ENCODE results near the gene CXCL12.

CXCL12 gene

DNA sequence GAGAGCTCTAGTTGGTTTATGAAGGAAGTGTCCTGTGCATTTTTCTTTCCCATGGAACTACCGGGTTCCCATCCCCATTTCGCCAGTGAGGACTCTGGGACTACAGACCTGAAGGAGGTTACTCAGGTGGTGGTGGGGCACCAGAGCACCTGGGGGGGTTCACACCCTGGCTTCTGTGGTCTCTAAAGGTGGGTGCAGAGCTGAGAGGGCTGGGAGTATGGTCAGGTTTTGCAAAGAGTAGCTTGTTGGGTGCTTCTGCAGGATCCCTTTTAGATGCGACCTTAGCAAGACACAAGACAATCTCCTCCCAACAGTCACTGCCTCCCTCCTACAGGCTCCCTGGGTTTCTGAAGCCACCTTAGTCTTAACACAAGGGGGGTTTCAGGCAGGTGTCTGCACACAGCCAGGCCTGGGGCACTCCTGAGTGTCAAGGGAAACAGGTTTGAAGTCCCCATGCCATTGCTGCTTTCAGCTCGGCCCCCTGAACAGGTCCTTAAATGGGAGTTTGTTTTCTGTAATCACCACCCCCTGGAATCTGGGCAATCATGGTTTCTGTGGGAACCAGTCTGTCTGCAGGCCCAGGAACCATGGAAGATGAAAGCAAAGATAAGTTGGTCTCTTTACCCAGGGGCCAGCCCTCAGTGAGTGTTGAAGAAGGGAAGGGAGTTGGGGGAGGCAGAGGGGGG lies 9.9 kb upstream of the CXCL12 start:
- ATAC-seq: no peak
- H3K9me3 Mint-ChIP-seq: no peaks in the 10 kb centered on the region
- no peaks in the 10 kb centered on the region for H3K4me1 Mint-ChIP-seq
- no peak overlapping the region for H3K27ac Mint-ChIP-seq
- no peak for DNase-seq
- H3K4me3 Mint-ChIP-seq: no peak overlapping the region
- H3K27me3 Mint-ChIP-seq: peaks cover 15% of the 10 kb centered on the region
- H3K36me3 Mint-ChIP-seq (ENCODE audit: low read depth): no peaks in the 10 kb centered on the region

DNA sequence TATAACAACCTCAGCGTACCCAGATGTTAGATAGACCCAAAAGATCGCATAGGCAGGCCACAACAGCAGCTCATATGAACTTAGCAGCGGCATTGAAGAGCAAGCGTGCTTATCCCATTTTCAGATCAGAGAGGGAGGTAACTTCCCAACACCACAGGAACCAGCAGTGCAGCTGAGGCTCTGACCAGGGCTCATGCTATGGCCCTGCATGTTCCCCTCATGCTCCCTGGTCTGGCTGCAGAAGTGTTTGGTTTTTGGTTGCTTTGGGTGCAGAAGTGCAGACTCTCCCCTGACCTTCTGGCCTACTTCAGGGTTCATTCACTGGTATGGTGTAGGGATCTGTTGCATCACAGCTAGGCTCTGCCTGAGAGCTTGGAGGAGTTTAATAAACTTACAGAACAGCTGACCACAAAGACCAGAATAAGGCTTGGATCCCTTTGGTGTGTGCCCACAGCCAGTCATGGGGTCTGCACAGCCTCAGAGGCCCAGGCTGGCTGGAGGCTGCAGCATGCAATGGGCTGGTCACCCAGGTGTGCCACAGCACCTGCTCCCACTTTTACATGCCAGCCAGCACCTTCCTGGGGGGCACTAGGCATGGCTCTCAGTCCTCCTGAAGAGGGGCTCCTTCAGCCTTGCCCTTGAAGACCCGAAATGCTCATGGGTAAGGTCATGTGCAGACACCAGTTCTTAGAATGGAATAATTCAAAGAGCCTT lies 9.1 kb upstream of the CXCL12 start:
- H3K27ac Mint-ChIP-seq: no peak overlapping the region
- H3K4me3 Mint-ChIP-seq: no peak overlapping the region
- H3K36me3 Mint-ChIP-seq (ENCODE audit: low read depth): no peaks in the 10 kb centered on the region
- DNase-seq (no peak), ATAC-seq (no peak)
- H3K9me3 Mint-ChIP-seq: no peaks in the 10 kb centered on the region
- H3K27me3 Mint-ChIP-seq: peaks cover 18% of the 10 kb centered on the region
- no peaks in the 10 kb centered on the region for H3K4me1 Mint-ChIP-seq

DNA sequence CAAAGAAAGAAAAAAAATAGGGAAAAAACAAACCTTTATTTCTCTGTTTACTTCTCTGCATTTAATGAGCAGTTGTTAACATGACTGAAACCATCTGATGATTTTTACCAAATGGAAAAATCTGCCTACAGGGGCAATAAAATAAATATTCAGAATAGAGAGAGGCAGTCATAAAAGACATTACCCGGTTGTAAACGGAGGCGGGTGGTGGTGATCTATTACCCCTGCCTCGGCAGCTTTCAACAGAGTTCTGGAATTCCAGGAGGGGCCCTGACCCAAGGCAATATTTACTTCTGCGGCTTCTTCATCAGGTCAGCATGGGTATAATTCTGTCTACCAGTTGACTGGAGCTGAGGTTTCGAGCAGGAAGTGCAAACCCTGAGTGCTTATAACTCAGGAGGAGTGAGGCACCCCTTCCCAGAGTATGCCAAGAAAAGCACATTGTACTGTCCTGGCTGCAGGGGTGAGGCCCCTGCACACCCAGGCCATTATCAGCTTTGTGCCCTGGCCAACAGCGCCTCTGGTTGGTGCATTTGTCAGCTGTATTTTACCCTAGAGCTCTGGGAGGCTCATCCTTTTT lies 8.2 kb upstream of the CXCL12 start:
- Mint-ChIP-seq H3K36me3 (ENCODE audit: low read depth) (no peaks in the 10 kb centered on the region), H3K4me1 (no peaks in the 10 kb centered on the region), H3K27me3 (peaks cover 24% of the 10 kb centered on the region), H3K9me3 (no peaks in the 10 kb centered on the region), H3K27ac (no peak overlapping the region), H3K4me3 (no peak overlapping the region)
- no peak for DNase-seq
- ATAC-seq: no peak

DNA sequence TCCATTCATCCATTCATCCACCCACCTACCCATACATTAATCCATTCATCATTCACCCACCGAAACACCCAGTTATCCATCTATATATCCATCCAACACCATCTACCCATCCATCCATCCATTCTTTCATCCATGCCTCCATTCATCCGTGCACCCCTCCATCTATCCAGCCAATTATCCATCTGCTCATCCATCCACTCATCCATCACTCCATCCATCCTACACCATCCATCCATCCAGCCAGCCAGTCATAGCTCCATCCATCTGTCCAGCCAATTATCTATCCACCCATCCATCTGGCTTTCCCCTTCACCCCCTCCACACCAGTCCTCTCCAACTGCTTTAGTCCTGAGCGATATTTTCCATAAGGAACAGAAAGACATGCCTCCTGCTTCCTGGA lies 7.5 kb upstream of the CXCL12 start:
- Mint-ChIP-seq H3K4me3 (no peak overlapping the region), H3K27me3 (peaks cover 30% of the 10 kb centered on the region), H3K9me3 (no peaks in the 10 kb centered on the region), H3K36me3 (ENCODE audit: low read depth) (no peaks in the 10 kb centered on the region), H3K4me1 (no peaks in the 10 kb centered on the region), H3K27ac (no peak overlapping the region)
- no peak for DNase-seq
- no peak for ATAC-seq

DNA sequence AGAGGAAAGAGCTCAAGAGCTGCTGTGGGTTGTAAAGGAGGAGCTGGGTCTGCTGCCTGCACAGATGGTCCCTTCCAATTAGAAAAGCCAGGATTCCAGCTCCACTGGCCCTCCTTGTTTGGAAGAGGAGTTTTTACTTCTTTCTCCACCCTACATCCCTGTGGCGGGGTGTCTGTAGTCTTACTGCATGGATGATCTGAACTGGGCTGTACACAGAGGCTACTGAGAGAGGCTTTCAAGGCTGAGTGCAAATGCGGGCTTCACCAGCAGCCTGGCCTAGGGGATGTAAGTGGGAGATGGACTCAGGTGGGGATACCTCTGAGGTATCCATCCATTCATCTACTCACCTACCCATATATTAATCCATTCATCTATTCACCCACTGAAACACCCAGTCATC lies 7.1 kb upstream of the CXCL12 start:
- no peaks in the 10 kb centered on the region for H3K9me3 Mint-ChIP-seq
- no peaks in the 10 kb centered on the region for H3K36me3 Mint-ChIP-seq (ENCODE audit: low read depth)
- no peak overlapping the region for H3K27ac Mint-ChIP-seq
- peaks cover 31% of the 10 kb centered on the region for H3K27me3 Mint-ChIP-seq
- no peak for DNase-seq
- H3K4me1 Mint-ChIP-seq: no peaks in the 10 kb centered on the region
- no peak for ATAC-seq
- H3K4me3 Mint-ChIP-seq: no peak overlapping the region

DNA sequence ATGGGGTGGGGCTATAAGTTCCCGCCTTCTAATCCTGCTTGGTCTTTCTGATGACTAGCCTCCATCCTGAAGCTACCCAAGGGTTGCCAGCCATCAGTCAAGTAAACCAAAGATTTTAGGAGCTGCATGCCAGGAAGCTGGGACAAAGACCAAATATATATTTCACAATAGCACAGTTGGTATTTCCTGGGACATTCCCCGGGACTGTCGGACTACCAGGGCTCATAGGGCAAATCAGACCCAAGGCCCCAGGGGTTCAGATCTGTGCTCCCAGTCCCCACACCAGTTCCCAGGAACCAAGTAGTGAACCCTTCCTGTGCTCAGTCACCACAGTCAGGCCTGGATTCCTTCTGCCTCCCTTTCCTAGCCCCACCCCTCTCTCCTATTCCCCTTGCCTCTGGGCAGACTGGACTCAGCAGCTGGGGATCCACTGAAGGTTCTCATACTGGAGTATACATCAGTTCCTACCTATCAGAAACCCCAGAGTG lies 5.7 kb upstream of the CXCL12 start:
- no peak for DNase-seq
- Mint-ChIP-seq H3K4me3 (no peak overlapping the region), H3K36me3 (ENCODE audit: low read depth) (no peaks in the 10 kb centered on the region), H3K9me3 (no peaks in the 10 kb centered on the region), H3K27me3 (peaks cover 36% of the 10 kb centered on the region), H3K4me1 (peaks cover 2% of the 10 kb centered on the region), H3K27ac (no peak overlapping the region)
- ATAC-seq: no peak

DNA sequence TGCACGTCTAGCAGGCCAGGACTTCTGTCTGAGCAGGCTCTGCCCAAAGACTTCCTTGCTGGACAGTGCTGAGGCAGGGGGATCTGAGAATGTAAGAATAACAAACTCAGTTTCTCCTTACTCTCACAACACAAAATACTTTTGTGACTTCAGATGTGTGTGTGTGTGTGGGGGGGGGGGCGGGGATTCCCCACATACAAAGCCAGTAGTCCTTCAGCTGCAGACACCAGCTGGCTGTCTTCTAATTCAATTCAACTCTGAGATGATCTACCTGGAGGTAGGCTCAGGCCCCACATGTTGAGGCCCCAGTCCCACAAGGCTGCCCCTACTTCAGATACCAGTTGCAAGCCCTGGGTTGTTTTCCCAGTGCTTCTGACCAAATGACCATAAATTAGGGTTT lies 4.7 kb upstream of the CXCL12 start:
- no peak for DNase-seq

DNA sequence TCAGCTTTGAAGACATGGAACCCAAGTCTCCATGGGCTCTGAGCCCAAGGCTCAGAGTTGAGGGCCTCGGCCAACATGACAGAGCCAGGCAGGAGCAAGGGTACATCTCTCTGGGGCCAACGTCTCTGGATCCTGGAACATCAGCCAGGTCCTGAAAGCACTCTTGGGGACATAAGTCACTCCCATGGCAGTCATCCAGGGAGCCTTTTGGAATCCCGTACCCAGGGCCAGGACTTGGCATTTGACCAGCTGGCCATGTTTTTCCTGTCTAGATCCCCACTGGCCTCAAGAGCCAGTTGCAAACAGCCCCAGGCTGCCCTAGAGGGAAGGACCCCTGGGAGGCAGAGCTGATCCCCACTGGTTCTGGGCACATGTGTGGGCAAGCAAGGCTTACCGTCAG lies 4.3 kb upstream of the CXCL12 start:
- H3K9me3 Mint-ChIP-seq: no peaks in the 10 kb centered on the region
- peaks cover 2% of the 10 kb centered on the region for H3K4me1 Mint-ChIP-seq
- no peaks in the 10 kb centered on the region for H3K36me3 Mint-ChIP-seq (ENCODE audit: low read depth)
- H3K4me3 Mint-ChIP-seq: no peak overlapping the region
- no peak overlapping the region for H3K27ac Mint-ChIP-seq
- peaks cover 40% of the 10 kb centered on the region for H3K27me3 Mint-ChIP-seq
- no peak for ATAC-seq
- no peak for DNase-seq

More for the DNA sequence above, 4.7 kb upstream of the CXCL12 start:
- H3K36me3 Mint-ChIP-seq (ENCODE audit: low read depth): no peaks in the 10 kb centered on the region
- H3K4me3 Mint-ChIP-seq: no peak overlapping the region
- H3K27ac Mint-ChIP-seq: no peak overlapping the region
- H3K4me1 Mint-ChIP-seq: peaks cover 2% of the 10 kb centered on the region
- no peak for ATAC-seq
- no peaks in the 10 kb centered on the region for H3K9me3 Mint-ChIP-seq
- peaks cover 40% of the 10 kb centered on the region for H3K27me3 Mint-ChIP-seq

DNA sequence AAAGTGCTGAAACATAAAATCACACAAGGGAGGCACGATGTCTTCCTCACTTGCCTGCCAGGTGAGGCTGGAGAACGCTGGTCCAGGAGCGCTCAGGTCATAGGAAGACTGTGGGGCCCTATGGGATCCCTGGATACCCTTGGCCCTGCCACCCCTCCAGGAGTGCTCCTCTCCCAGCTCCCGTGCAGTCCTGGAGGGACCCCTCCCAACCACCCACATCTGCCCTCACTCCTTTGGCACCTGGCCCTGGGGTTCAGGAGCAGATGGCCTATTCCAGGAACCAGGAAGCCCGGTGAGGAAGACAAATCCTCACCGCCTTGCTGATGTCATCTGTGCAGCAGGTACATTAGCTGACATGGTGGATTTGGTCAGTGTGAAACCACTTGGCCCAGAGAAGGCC lies 3.7 kb upstream of the CXCL12 start:
- Mint-ChIP-seq H3K4me3 (no peak overlapping the region), H3K4me1 (peaks cover 2% of the 10 kb centered on the region), H3K36me3 (ENCODE audit: low read depth) (no peaks in the 10 kb centered on the region), H3K27ac (no peak overlapping the region), H3K9me3 (no peaks in the 10 kb centered on the region), H3K27me3 (peaks cover 43% of the 10 kb centered on the region)
- ATAC-seq (no peak), DNase-seq (no peak)

DNA sequence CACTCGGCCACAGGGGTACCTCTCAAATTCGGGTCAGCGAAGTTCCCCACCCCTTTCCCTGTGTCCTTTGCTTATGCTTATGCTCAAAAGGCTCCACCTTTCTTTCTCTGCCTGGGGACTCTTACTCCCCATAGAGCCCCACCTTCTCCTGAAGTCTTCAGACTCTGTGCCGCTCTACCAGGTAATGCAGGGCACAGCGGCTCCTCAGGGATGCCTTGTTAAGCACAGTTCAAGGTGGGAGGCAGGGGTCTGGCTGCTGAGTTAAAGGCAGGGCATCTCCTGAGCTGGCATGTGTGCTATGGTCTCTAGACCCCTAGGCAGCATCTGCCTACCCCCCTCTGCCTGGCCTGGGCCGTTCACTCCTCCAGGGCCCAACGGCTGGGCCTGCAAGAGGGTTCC lies 3.0 kb upstream of the CXCL12 start:
- Mint-ChIP-seq H3K27ac (no peak overlapping the region), H3K36me3 (ENCODE audit: low read depth) (no peaks in the 10 kb centered on the region), H3K4me1 (peaks cover 2% of the 10 kb centered on the region), H3K27me3 (peaks cover 48% of the 10 kb centered on the region), H3K4me3 (no peak overlapping the region), H3K9me3 (no peaks in the 10 kb centered on the region)
- no peak for ATAC-seq
- no peak for DNase-seq

DNA sequence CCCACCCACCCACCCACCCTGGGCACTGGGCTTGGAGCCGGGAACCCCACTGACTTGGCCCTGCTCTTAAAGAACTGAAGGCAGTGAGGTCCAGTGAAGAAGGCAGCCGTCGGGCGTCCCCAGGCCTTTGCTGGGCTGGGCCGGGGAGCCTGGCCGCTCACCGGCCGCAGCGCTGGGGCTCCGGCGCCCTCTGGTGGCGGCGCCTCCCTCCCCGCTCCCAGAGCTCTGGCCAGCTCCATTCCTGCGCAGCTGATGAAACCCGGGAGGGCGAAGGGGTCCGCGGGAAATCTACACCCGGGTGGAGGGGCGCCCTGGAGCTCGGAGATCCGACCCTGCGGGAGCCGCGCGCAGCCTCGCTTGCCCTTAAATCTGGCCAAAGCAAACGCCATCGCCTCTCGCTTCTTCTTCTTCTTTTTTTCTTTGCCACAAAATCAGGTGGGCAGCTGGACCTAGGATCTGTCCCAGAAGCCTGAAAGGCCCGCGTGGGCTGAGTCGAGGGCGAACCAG lies 1.7 kb upstream of the CXCL12 start:
- H3K4me1 Mint-ChIP-seq: peaks cover 2% of the 10 kb centered on the region
- peaks cover 45% of the 10 kb centered on the region for H3K27me3 Mint-ChIP-seq
- no peaks in the 10 kb centered on the region for H3K36me3 Mint-ChIP-seq (ENCODE audit: low read depth)
- H3K27ac Mint-ChIP-seq: no peak overlapping the region
- no peak overlapping the region for H3K4me3 Mint-ChIP-seq
- DNase-seq: peak; percentile 52
- ATAC-seq: no peak
- H3K9me3 Mint-ChIP-seq: no peaks in the 10 kb centered on the region

DNA sequence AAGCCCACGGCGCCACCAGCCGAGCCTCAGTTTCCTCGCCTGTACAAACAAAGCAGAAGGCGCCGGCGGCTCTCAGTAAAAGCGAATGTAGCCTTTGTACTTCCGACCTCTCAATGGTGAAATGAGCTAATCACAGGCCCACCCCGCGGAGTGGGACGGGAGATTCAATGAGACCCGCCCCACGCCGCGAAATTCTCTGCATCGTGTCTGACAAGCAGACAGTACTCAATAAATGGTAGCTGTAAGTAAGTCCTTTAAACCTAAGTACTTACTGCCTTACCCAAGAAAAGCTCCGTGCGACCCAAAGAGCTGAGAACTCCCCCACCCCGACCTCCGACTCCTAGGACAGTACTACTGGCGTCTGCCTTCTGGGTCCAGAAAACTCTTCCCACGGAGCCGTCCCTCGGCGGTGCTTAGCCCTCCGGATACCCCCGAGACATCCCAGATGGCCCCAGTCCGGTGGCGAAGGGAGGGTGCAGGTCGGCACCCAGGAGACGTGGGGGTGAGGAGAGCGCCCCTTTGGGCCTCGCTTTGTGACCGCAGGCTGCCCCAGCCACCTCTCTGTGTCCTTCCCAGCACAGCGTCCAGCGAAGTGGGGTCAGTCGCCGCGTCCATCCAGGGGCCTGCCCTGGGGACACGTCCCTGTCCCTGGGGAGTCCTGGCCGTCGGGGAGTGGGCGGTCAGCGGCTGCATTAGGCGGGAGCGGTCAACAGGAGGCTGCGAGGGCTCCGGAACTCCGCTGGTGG lies 972 bp upstream of the CXCL12 start:
- ATAC-seq (no peak), DNase-seq (no peak)
- peak overlapping the region; percentile 32 for H3K4me3 Mint-ChIP-seq
- H3K27ac Mint-ChIP-seq: no peak overlapping the region
- no peaks in the 10 kb centered on the region for H3K9me3 Mint-ChIP-seq
- no peaks in the 10 kb centered on the region for H3K36me3 Mint-ChIP-seq (ENCODE audit: low read depth)
- peaks cover 2% of the 10 kb centered on the region for H3K4me1 Mint-ChIP-seq
- H3K27me3 Mint-ChIP-seq: peaks cover 45% of the 10 kb centered on the region

DNA sequence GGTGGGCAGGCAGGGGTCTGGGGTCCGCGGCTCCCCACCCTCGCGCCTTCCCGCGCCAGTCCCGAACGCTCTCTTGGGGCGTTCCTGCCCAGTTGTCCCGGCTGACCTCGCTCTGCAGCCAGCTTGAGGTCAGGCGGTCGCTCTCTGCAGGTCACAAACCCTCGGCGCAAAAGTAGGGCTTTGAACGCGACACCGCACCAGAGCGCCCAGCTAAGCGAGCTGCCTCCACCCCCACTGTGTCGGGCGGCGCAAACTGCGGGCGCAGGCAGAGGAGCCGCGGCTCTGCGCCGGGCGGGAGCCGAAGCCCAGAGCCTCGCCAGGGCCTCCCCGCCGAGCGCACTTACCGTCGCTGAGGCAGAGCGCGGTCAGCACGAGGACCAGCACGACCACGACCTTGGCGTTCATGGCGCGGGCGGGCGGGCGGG lies 284 bp downstream of the CXCL12 start:
- H3K27ac Mint-ChIP-seq: no peak overlapping the region
- H3K4me3 Mint-ChIP-seq: no peak overlapping the region
- peaks cover 45% of the 10 kb centered on the region for H3K27me3 Mint-ChIP-seq
- H3K9me3 Mint-ChIP-seq: no peaks in the 10 kb centered on the region
- no peak for DNase-seq
- no peaks in the 10 kb centered on the region for H3K36me3 Mint-ChIP-seq (ENCODE audit: low read depth)
- H3K4me1 Mint-ChIP-seq: peaks cover 2% of the 10 kb centered on the region
- ATAC-seq: no peak

DNA sequence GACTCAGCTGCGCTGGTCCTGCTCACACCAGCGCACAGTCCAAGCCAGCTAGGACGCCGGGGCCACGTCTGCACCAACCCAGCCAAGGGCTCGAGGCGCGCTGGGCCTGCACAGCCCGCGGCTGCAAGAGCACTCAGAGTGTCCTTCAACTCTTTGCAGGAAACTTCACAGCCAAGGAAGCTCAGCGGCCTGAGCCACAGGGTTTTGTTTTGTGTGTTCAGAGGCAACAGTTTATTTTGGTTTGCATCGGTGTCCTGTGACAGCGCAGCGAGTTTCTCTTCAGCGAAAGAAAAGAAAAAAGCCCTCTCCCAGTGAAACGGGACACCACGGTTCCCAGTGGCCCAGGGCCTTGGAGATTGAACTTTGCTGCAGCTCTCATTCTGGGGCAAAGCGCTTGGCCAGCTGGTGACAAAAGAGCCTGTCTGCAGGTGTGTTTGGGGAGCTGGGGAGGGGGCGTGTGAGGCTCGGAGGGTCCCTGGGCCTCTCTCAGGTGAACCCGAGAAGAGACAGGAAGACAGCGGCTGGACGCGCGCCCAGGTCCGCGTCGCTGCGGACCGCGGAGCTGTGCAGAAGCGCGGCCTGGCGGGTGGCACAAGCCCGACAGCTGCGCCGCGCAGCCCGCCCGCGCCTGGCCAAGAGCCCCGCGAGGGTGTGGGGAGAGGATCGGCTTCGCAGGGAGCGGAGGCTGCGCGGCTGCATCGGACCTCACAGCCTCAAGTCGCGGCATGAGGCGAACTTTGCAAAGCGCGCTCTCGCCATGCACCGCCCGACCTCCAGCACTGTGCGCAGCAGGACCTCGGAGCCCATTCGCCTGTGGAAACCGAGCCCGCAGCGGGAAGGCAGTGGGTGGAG lies 922 bp downstream of the CXCL12 start:
- H3K4me1 Mint-ChIP-seq: peaks cover 2% of the 10 kb centered on the region
- peaks cover 41% of the 10 kb centered on the region for H3K27me3 Mint-ChIP-seq
- no peak overlapping the region for H3K4me3 Mint-ChIP-seq
- ATAC-seq (no peak), DNase-seq (no peak)
- no peak overlapping the region for H3K27ac Mint-ChIP-seq
- no peaks in the 10 kb centered on the region for H3K9me3 Mint-ChIP-seq
- H3K36me3 Mint-ChIP-seq (ENCODE audit: low read depth): no peaks in the 10 kb centered on the region

All from activated naive CD8-positive, alpha-beta T cell treated with anti-CD3 and anti-CD28 coated beads, Interleukin-2, amount 50 U/mL, for 24 hours (primary cell).